ENCODE results near the gene EID1. TPM values are rescaled to one million over a fixed set of nuclear protein-coding genes. Genes with fewer than 3 reads are reported as not detected.

Gene EID1
- total RNA-seq, 4 donors from 2014 or later, result 110 to 146 (median 135) TPM

GRCh38 chr15:48862705-48863104 lies 15.2 kb upstream of the EID1 start:
- ATAC-seq, result no peak
- TF ChIP-seq CTCF (IDR thresholded peaks at IDR 0.05 in 4 of 5, conservative IDR thresholded peaks at IDR 0.05 in 1 of 5), result no peak
- no peak for TF ChIP-seq POLR2A (IDR thresholded peaks at IDR 0.05)
- intact Hi-C loops (cut with DNase I; ENCODE audit: low total_unique reads) (loop anchor here (1.0 to 5.0 kb wide), 5 partner anchors 100 to 1283 kb away; partner anchors contain the start of genes FGF7 and SHC4), in situ Hi-C loops (cut with MboI; ENCODE audit: low sequenced_read_pairs in 4 of 4) (loop anchor here (10.0 to 25.0 kb wide), 7 partner anchors 102 to 1282 kb away; partner anchors contain the start of genes FGF7 (in 4 of the 4), COPS2 (in 1 of the 4), GALK2 (in 1 of the 4) and SHC4 (in 1 of the 4))
- H3K36me3 ChIP-seq, result no peaks in the 10 kb centered on the region
- no peaks in the 10 kb centered on the region for H3K9me3 ChIP-seq
- H3K27me3 ChIP-seq, result no peaks in the 10 kb centered on the region
- no peak overlapping the region for H3K4me3 ChIP-seq
- no peak for DNase-seq
- no peaks in the 10 kb centered on the region for H3K4me1 ChIP-seq
- H3K27ac ChIP-seq, result no peak overlapping the region

- no peak for TF ChIP-seq POLR2A (IDR thresholded peaks at IDR 0.05)
- no peak for TF ChIP-seq CTCF (IDR thresholded peaks at IDR 0.05 in 4 of 5, conservative IDR thresholded peaks at IDR 0.05 in 1 of 5)
- intact Hi-C loops (cut with DNase I; ENCODE audit: low total_unique reads) (no loop called here), in situ Hi-C loops (cut with MboI; ENCODE audit: low sequenced_read_pairs in 4 of 4) (loop anchor here (5.0 to 25.0 kb wide), 9 partner anchors 99 to 1279 kb away; partner anchors contain the start of genes FGF7 (in 4 of the 4), COPS2 (in 1 of the 4), GALK2 (in 1 of the 4) and SHC4 (in 1 of the 4))
- Histone ChIP-seq H3K4me3 (no peak overlapping the region), H3K9me3 (no peaks in the 10 kb centered on the region), H3K27me3 (no peaks in the 10 kb centered on the region), H3K27ac (no peak overlapping the region), H3K4me1 (no peaks in the 10 kb centered on the region), H3K36me3 (no peaks in the 10 kb centered on the region)
- DNase-seq, result no peak
- ATAC-seq, result no peak
These were observed 12.4 kb upstream of the EID1 start for GRCh38 chr15:48865370-48866079.

- TF ChIP-seq CTCF (IDR thresholded peaks at IDR 0.05 in 4 of 5, conservative IDR thresholded peaks at IDR 0.05 in 1 of 5) (no peak), POLR2A (IDR thresholded peaks at IDR 0.05) (no peak)
- in situ Hi-C loops (cut with MboI; ENCODE audit: low sequenced_read_pairs in 4 of 4), result loop anchor here (5.0 to 25.0 kb wide), 9 partner anchors 99 to 1279 kb away; partner anchors contain the start of genes FGF7 (in 4 of the 4), COPS2 (in 1 of the 4), GALK2 (in 1 of the 4) and SHC4 (in 1 of the 4)
- Histone ChIP-seq H3K4me1 (no peaks in the 10 kb centered on the region), H3K27me3 (no peaks in the 10 kb centered on the region), H3K9me3 (no peaks in the 10 kb centered on the region), H3K36me3 (no peaks in the 10 kb centered on the region), H3K27ac (no peak overlapping the region), H3K4me3 (no peak overlapping the region)
- DNase-seq, result no peak
- intact Hi-C loops (cut with DNase I; ENCODE audit: low total_unique reads), result no loop called here
- ATAC-seq, result no peak
These were observed 11.8 kb upstream of the EID1 start for GRCh38 chr15:48866141-48866563.

DNA sequence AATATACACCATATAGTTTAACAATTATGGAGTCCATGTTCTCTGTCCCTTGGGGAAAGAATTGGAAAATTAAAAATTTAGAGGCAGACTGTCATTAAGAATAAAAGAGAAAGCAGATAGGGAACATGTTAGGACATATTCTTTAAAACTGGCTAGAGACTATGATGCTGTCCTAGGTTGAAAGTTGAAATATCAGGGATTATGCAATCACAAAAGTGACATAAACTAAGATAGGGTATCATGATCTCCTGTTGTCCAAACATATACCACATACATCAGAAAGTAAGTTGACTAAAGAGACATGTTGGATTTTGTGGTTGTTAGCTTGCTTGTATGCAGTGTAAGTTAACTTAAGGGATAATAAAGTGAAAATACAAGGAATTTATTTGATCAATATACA lies 9.9 kb upstream of the EID1 start:
- no peak overlapping the region for H3K4me3 ChIP-seq
- intact Hi-C loops (cut with DNase I; ENCODE audit: low total_unique reads) (no loop called here), in situ Hi-C loops (cut with MboI; ENCODE audit: low sequenced_read_pairs in 4 of 4) (loop anchor here (5.0 to 25.0 kb wide), 9 partner anchors 97 to 1277 kb away; partner anchors contain the start of genes FGF7 (in 4 of the 4), COPS2 (in 1 of the 4), GALK2 (in 1 of the 4) and SHC4 (in 1 of the 4))
- no peaks in the 10 kb centered on the region for H3K27me3 ChIP-seq
- DNase-seq, result no peak
- TF ChIP-seq CTCF (IDR thresholded peaks at IDR 0.05 in 4 of 5, conservative IDR thresholded peaks at IDR 0.05 in 1 of 5) (no peak), POLR2A (IDR thresholded peaks at IDR 0.05) (no peak)
- no peak overlapping the region for H3K27ac ChIP-seq
- H3K36me3 ChIP-seq, result no peaks in the 10 kb centered on the region
- H3K4me1 ChIP-seq, result no peaks in the 10 kb centered on the region
- H3K9me3 ChIP-seq, result no peaks in the 10 kb centered on the region
- no peak for ATAC-seq
